Activated T-cell treated with anti-CD3 and anti-CD28 coated beads, Interleukin-2, amount 50 U/mL, for 72 hours (primary cell): ENCODE data around the gene ZNF557. TPM values are rescaled to one million over a fixed set of nuclear protein-coding genes. Genes with fewer than 3 reads are reported as not detected.
"Not testable (repeated sequence)": the region's sequence is repeated elsewhere in the genome, so short reads cannot be mapped to it uniquely, and the experiment has no call there.

Experiments used
- ATAC-seq, 2 donors: fragments of 150-1000 bp; cut with Tn5 transposase; replicated peaks in 1 of 2; 2 replicates each; pipeline ENCODE4 v1.10.0; 2021; ENCODE audit warnings: moderate library complexity in 2 of 2, mild to moderate bottlenecking in 1 of 2
- DNase-seq, 2 donors: peaks; one replicate each; pipeline ENCODE4 v3.0.0; 2021 to 2022; ENCODE audit warnings: mixed read lengths in 1 of 2
- H3K27ac Mint-ChIP-seq: one replicate; pipeline ENCODE4 v1.8.0; 2022; ENCODE audit warnings: mild to moderate bottlenecking, moderate library complexity, mixed read lengths
- H3K27me3 Mint-ChIP-seq: one replicate; pipeline ENCODE4 v1.8.0; 2022; ENCODE audit warnings: low read depth, mixed read lengths
- H3K36me3 Mint-ChIP-seq, 2 donors: one replicate each; pipeline ENCODE4 v1.8.0; 2022; ENCODE audit warnings: mixed read lengths in 2 of 2, mild to moderate bottlenecking in 1 of 2; ENCODE audit not compliant: insufficient read depth in 2 of 2
- H3K4me1 Mint-ChIP-seq: one replicate; pipeline ENCODE4 v1.8.0; 2022; ENCODE audit warnings: low read depth, mixed read lengths
- H3K4me3 Mint-ChIP-seq, 2 donors: one replicate each; pipeline ENCODE4 v1.8.0; 2022; ENCODE audit warnings: mild to moderate bottlenecking in 2 of 2, mixed read lengths in 2 of 2, moderate library complexity in 2 of 2
- H3K9me3 Mint-ChIP-seq, 2 donors: one replicate each; pipeline ENCODE4 v1.8.0; 2022; ENCODE audit warnings: mixed read lengths in 2 of 2
- total RNA-seq, 2 donors: library from RNA; stranded (reverse); gene quantifications; one replicate each; pipeline ENCODE4 v1.2.3, GENCODE V29; 2022

The ZNF557 gene
- total RNA-seq: 10 to 100 TPM in 1 of 2 donors, 1 to 10 TPM in 1; 8.6 to 11.9 TPM

GRCh38 chr19:7069042-7069903 lies at the start of gene ZNF557:
Gene ZNF557 (plus strand): TSS chr19:7069703. CDS start chr19:7075075, 5,372 bp downstream.
- Mint-ChIP-seq H3K27me3 (no peaks in the 10 kb centered on the region), H3K9me3 (peaks cover 0 to 2% of the 10 kb centered on the region in 2 donors), H3K36me3 (peaks cover 9 to 23% of the 10 kb centered on the region in 2 donors), H3K27ac (peak within 1 kb of the TSS; percentile 61), H3K4me1 (peaks cover 23% of the 10 kb centered on the region), H3K4me3 (peak within 1 kb of the TSS; percentile 97 to 98)
- DNase-seq: peak; percentile 99 to 100
- peak; percentile 96 for ATAC-seq

DNA sequence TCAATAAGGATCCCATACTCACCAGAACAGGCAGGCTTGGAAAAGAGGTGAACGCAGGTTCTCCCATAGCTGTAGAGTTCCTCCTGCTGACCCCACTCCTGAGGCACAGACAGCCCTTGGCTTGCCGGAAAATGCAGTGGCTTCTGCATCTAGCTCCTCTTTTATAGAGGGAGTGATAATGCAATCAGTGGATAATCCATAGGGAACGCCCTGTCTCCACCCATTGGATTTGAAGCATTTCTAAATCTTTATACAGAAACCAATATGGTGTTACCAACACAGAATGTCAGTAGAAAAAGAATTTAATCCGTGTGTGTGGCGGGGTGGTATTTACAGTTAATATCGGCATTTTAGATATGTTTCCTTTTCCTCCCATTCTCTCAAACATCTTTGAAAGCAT lies 48.2 kb upstream of the ZNF557 start, which contains the start of gene MBD3L2B:
TSS of gene MBD3L2B (minus strand) at position 101 of the 400 bp plus-strand sequence. CDS start at position 67, 34 bp downstream.
- H3K27ac Mint-ChIP-seq, H3K36me3 Mint-ChIP-seq, H3K4me3 Mint-ChIP-seq, H3K4me1 Mint-ChIP-seq, H3K27me3 Mint-ChIP-seq, DNase-seq, ATAC-seq, H3K9me3 Mint-ChIP-seq: not testable (repeated sequence)

GRCh38 chr19:7028790-7029189 lies 40.7 kb upstream of the ZNF557 start:
- not testable (repeated sequence) for H3K27ac Mint-ChIP-seq, H3K36me3 Mint-ChIP-seq, H3K27me3 Mint-ChIP-seq, H3K4me1 Mint-ChIP-seq, ATAC-seq, H3K4me3 Mint-ChIP-seq, H3K9me3 Mint-ChIP-seq, DNase-seq

- not testable (repeated sequence) for ATAC-seq, H3K36me3 Mint-ChIP-seq, H3K4me1 Mint-ChIP-seq, H3K27ac Mint-ChIP-seq, H3K4me3 Mint-ChIP-seq, H3K9me3 Mint-ChIP-seq, DNase-seq, H3K27me3 Mint-ChIP-seq
Observed at GRCh38 chr19:7030278-7030677, 39.2 kb upstream of the ZNF557 start, which contains the start of gene MBD3L5. Gene MBD3L5 (plus strand): TSS chr19:7030578. CDS start chr19:7030612, 34 bp downstream.

- H3K9me3 Mint-ChIP-seq, H3K36me3 Mint-ChIP-seq, H3K4me3 Mint-ChIP-seq, H3K27me3 Mint-ChIP-seq, ATAC-seq, H3K27ac Mint-ChIP-seq, DNase-seq, H3K4me1 Mint-ChIP-seq: not testable (repeated sequence)
Observed at GRCh38 chr19:7040079-7040478, 29.4 kb upstream of the ZNF557 start, which contains the start of gene MBD3L4. Gene MBD3L4 (minus strand): TSS chr19:7040179. CDS start chr19:7040144, 35 bp downstream.

- not testable (repeated sequence) for H3K4me3 Mint-ChIP-seq
Observed at GRCh38 chr19:7041563-7041962, 27.9 kb upstream of the ZNF557 start.

DNA sequence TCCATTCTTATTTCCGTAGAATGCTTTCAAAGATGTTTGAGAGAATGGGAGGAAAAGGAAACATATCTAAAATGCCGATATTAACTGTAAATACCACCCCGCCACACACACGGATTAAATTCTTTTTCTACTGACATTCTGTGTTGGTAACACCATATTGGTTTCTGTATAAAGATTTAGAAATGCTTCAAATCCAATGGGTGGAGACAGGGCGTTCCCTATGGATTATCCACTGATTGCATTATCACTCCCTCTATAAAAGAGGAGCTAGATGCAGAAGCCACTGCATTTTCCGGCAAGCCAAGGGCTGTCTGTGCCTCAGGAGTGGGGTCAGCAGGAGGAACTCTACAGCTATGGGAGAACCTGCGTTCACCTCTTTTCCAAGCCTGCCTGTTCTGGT lies 20.5 kb upstream of the ZNF557 start, which contains the start of gene MBD3L2:
TSS of gene MBD3L2 (plus strand) at position 301 of the 400 bp plus-strand sequence. CDS start at position 354, 53 bp downstream.
- not testable (repeated sequence) for H3K27ac Mint-ChIP-seq, H3K9me3 Mint-ChIP-seq, DNase-seq, H3K4me1 Mint-ChIP-seq, ATAC-seq, H3K4me3 Mint-ChIP-seq, H3K36me3 Mint-ChIP-seq, H3K27me3 Mint-ChIP-seq

More at GRCh38 chr19:7041563-7041962, 27.9 kb upstream of the ZNF557 start:
- not testable (repeated sequence) for DNase-seq, H3K27me3 Mint-ChIP-seq, H3K4me1 Mint-ChIP-seq, H3K27ac Mint-ChIP-seq, H3K36me3 Mint-ChIP-seq, ATAC-seq, H3K9me3 Mint-ChIP-seq

- H3K4me1 Mint-ChIP-seq, H3K27ac Mint-ChIP-seq, H3K27me3 Mint-ChIP-seq, H3K9me3 Mint-ChIP-seq, H3K36me3 Mint-ChIP-seq, ATAC-seq, H3K4me3 Mint-ChIP-seq, DNase-seq: not testable (repeated sequence)
Observed at GRCh38 chr19:7051421-7051820, 18.1 kb upstream of the ZNF557 start.

DNA sequence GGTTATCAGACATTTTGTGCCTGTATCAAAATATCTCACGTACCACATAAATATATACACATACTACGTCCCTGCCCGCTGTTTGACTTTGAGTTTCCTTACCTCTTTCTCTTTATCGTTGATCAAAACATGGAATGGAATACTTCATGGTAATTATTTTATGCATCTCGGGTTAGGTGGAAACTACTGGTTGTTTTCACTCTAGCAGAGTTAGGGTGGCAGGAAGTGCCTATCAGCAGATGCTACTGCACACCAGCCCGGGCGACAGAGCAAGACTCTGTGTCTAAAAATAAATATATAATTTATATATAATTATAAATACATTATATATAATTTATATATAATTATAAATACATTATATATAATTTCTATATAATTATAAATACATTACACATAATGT lies 16.6 kb upstream of the ZNF557 start:
- not testable (repeated sequence) for H3K4me1 Mint-ChIP-seq, H3K9me3 Mint-ChIP-seq, H3K27ac Mint-ChIP-seq, H3K4me3 Mint-ChIP-seq, DNase-seq, H3K36me3 Mint-ChIP-seq, H3K27me3 Mint-ChIP-seq
- ATAC-seq: peak; percentile 33 to 64

- H3K36me3 Mint-ChIP-seq, H3K27ac Mint-ChIP-seq, DNase-seq, H3K27me3 Mint-ChIP-seq, H3K4me3 Mint-ChIP-seq, H3K4me1 Mint-ChIP-seq, H3K9me3 Mint-ChIP-seq: not testable (repeated sequence)
- peak; percentile 51 to 57 for ATAC-seq
Observed at GRCh38 chr19:7054635-7055368, 14.7 kb upstream of the ZNF557 start.

GRCh38 chr19:7055679-7056078 lies 13.8 kb upstream of the ZNF557 start:
- not testable (repeated sequence) for H3K27me3 Mint-ChIP-seq, H3K9me3 Mint-ChIP-seq, ATAC-seq, DNase-seq, H3K27ac Mint-ChIP-seq, H3K4me3 Mint-ChIP-seq, H3K4me1 Mint-ChIP-seq, H3K36me3 Mint-ChIP-seq

DNA sequence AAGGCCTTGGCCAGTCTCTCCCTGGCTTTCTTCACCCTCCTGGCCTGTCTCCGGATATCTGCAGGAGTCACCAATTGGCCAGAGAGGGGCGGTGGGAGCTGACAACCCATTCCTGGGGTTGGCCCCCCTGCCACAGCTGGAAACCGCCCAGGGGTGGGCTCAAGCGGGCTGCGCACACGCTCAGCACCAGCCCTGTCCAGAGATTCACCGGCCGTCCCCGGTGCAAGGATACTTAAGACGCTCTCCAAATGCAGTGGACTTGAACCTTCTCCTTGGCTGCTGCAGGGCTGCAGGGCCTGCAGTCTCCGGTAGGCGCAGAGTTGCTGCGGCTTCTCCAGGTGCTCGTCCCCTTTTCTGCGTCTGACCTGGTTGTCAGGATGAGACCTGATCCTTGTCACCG lies 13.1 kb upstream of the ZNF557 start:
- H3K27me3 Mint-ChIP-seq, H3K36me3 Mint-ChIP-seq, DNase-seq, H3K4me3 Mint-ChIP-seq, H3K9me3 Mint-ChIP-seq, H3K27ac Mint-ChIP-seq, H3K4me1 Mint-ChIP-seq, ATAC-seq: not testable (repeated sequence)

DNA sequence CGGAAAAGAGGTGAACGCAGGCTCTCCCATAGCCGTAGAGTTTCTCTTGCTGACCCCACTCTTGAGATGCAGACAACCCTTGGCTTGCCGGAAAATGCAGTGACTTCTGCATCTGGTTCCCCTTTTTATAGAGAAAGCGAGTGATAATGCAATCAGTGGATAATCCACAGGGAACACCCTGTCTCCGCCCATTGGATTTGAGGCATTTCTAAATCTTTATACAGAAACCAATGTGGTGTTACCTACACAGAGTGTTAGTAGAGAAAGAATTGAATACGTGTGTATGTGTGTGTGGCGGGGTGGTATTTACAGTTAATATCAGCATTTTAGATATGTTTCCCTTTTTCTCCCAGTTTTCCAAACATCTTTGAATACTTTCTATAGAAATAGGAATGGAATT lies 10.9 kb upstream of the ZNF557 start, which contains the start of gene MBD3L3:
TSS of gene MBD3L3 (minus strand) at position 101 of the 400 bp plus-strand sequence. CDS start at position 30, 71 bp downstream.
- H3K4me3 Mint-ChIP-seq, H3K4me1 Mint-ChIP-seq, DNase-seq, H3K27me3 Mint-ChIP-seq, H3K36me3 Mint-ChIP-seq, H3K27ac Mint-ChIP-seq, H3K9me3 Mint-ChIP-seq, ATAC-seq: not testable (repeated sequence)
